Activated CD8-positive, alpha-beta memory T cell treated with anti-CD3 and anti-CD28 coated beads, Interleukin-2, amount 50 U/mL, for 24 hours (primary cell): ENCODE data around the gene CAPN11.

Experiments used
- DNase-seq: peaks from one replicate; pipeline ENCODE4 v3.0.0-alpha.2; 2020; ENCODE audit errors: extremely low read depth

Gene CAPN11

GRCh38 chr6:44158770-44159228 lies at the start of gene CAPN11:
Gene CAPN11 (plus strand): TSS chr6:44158820. CDS start chr6:44158849, 29 bp downstream.
- DNase-seq = no peak

- DNase-seq = no peak
These were observed 49.4 kb upstream of the CAPN11 start for GRCh38 chr6:44109212-44109611.

DNA sequence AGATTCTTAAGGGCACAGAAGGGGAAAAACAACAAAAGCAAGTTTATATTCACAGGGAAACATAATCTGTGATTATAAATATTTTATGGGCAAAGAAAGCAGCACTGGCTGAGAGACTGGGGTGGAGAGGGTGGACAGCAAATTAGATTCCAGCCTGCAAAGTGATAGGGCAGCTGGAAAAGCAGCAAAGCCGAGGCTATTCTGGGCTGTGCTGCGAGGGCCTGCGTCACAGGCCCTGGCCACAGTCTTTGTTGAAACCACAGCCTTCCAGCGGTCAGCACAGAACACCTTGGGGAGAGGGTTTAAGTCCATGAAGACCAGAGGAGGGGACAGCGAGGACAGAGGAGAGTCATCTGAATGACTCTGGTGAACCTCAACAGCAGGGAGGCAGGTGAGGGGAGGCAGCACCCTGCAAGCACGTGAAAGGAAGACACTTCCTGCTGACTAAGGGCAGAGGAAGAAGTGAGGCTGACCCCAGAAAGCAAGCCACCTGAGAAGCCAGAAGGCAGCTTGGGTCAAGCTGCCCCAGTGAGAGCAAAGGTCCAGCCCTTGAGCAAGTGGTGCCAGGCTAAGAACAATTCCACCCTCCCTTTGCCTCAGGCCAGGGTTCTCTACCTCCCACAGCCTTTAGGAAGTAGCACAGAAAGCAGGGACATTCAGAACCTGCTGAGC lies 48.5 kb upstream of the CAPN11 start:
- DNase-seq = no peak

DNA sequence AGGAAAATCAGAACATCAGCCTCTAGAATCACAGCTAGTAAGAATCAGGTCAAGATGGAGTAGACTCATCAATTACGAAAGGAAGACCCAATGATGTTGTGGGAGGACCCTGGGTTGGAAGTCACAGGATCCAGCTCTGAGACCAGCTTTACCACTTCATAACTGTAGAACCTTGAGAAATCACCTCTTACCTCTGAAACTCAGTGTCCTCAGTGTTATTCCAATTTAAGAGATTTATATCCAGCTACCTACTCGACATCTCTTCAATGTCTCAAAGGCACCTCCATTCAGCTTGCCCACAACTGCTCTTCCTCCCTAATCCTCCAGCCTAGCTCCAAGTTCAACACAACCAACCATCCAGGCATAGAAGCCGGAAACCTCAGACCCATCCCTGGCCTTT lies 47.7 kb upstream of the CAPN11 start:
- no peak for DNase-seq

DNA sequence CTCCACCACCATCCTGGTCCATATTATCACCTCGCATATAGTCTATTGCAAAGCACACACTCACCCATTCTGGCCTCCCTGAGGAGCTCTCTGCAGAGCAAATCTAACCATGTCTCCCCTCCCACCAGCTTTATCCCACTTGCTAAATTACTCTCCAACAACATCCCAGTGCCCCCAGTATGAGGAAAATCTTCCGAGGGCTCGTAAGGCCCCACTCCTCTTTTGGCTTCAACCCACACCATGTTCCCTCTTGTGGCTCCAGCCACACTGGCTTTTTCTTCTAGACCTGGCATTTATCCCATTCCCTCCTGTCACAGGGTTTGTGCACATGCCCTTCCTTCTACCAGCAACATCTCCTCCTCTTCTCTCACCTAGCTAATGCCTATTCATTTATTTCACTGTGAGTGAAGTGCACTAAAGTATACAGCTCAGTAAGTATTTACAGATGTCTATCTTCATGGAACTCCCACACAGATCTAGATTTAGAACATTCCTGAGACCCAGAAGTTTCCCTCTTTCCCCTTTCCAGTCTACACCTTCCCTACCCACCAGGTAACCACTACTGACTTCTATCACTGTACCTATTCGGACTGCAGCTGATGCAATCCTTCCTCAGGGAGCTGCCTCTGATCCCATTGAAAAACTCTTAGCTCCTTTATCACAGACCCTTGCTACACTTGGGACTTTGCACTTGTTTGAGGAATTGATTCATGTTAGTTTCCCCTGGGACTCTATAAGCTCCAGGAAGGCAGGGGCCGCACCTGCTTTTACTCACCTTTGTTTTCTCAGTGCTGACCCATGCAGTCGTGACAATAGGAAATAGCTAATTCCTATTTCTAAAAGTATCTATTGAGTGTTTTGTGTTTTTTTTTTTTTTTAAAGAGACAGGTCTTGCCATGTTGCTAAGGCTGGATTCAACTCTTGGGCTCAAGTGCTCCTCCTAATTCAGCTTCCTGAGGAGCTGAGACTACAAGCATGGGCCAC lies 46.9 kb upstream of the CAPN11 start:
- no peak for DNase-seq

DNA sequence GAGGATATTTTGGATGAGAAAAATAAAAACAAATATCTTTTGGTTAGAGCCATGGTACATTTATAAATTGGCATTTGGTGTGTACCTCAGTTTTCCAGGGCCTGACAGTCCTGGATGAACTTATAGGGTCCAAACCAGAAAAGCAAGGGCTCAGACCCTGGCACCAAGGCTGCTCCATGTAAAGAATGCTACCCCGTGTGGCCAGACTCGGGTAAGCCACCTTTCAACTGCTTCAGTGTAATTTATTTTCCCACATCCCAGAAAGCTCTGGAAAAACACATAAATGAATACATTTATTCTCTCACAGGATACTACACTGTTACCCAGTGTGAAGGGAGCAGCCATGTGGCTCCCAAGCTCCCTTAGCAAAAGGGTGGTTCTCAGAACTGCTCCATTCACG lies 45.2 kb upstream of the CAPN11 start:
- no peak for DNase-seq

DNA sequence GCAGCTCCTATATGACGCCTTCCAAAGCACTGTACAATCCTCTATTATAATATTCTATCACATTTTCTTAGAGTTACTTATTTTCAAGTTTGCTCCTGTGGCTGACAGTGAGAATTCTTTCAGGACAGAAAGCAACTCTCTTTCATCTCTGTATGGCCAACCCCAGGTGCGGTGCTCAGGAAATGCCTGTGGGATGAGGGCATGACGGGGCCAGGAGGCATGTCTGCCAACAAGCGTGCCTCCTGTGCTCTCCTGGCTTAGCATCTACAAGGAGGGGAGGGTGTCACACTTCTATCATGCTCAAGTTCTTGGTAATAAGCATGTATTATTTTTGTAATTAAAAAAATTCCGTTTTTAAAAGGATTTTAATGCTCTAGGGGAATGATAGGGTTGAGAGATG lies 42.8 kb upstream of the CAPN11 start:
- no peak for DNase-seq

DNA sequence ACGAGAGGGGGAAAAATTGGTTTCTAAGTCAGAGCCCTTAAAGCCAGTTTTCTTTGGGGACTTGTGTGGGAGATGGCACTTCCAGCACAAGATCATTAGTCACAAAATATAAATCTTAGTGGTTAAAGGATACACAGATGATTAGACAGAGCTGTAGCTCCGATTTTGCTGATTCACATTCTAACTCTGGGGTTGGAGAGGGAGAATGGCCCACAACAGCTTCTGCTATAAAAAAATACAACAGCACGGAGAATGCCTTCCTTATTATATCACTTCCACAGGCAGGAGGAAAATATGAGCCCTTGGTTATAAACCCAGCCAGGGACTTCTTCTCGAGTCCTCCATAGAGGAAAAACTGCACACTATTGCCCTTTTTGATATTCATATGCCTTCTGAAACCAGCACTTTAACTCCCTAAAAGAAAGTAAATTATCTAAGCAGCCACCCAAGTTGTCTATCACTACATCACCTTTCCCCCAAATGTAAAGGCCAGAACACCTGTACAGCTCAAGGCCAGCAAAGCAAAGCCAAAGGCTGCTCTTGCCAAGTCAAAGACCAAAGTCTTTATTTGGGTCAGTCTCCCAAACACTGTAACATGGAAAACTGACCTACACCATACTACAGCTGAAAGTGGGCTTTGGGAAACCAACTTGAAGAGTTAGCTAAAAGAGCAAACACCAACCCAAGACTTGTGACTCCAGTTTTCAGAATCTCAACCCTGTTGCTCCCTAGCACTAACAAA lies 41.8 kb upstream of the CAPN11 start:
- no peak for DNase-seq

DNA sequence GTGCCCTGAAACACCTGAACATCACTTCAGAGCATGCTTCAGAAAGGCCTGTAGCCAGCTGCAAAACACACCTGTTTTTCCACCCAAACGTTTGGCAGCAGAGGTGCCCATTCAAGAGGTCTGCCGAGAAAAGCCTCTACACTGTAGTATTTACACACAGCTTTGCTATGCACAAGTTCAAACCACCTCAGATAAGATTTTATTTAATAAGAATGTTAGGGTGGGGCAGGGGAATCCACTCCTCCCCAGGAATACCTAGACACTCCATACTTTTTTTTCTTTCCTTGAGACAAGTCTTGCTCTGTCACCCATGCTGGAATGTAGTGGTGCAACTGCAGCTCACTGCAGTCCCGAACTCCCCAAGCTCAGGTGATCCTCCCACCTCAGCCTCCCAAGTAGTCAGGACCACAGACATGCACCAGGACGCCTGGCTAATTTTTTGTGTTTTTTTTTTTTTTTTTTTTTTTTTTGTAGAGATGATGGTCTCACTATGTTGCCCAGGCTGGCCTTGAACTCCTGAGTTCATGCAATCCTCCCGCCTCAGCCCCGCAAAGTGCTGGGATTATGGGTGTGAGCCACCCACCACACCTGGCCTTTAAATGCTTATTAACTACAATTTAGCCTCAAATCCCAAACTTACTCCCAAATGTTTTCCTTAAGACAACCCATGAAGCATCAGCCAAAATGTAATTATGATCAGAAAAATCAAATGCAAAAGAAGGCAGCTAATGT lies 41.1 kb upstream of the CAPN11 start:
- no peak for DNase-seq

DNA sequence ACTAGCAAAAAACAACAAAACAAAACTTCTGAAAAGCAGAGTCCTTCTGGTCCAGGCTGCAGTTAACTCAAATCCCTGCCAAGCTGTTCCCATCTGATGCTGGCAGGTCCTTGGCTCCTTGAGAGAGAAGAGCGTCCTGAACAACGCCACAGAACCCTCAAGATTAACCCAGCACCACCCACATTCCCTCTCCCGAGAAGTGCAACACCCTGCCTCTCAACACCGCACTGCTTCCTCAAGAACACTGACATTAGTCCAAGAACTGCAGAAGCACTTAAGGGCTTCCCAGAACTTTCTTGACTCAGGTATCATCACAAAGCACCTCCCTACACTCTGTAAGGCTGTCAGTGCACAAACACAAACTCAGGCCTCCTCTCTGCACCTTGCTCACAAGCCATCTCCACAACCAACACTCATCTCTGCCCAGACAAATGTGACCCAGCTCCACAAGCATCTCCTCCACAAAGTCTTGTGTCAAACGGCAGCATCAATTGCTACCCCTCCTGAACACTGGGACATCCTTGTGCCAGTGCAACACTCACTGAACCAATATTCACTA lies 38.8 kb upstream of the CAPN11 start:
- no peak for DNase-seq

DNA sequence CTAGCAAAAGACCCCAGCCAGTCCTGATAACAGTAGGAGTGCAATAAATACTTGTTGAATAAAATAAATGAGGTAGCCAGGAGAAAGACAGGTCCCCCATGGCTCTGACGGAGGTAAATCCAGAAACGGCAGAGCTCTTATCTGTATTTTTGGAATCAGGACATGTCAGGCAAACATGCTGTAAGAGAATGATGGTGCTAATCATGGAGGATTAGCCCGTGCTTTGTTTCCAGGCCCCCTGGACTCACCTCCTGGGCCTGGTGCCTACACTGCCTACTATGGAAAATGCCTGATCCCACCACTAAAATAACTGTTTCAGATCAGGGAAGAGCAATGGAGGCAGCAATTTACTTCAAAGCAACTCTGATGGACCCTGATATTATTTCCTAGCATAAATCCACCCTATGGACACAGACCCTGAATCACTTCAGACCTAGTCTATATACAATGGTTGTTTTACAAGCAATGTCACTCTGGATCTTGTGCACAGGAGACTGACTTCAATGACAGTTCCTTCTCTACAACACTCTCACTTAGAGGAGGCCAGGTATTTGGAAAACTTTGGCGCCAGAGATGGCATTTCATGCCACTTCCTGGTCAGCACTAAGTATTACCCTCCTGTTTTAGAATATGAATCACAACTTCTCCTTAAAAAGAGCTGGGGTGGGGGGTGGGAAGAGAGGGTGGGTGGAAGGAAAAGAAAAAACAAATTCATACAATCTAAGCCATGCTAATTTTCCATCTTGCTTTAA lies 37.8 kb upstream of the CAPN11 start:
- DNase-seq = no peak

DNA sequence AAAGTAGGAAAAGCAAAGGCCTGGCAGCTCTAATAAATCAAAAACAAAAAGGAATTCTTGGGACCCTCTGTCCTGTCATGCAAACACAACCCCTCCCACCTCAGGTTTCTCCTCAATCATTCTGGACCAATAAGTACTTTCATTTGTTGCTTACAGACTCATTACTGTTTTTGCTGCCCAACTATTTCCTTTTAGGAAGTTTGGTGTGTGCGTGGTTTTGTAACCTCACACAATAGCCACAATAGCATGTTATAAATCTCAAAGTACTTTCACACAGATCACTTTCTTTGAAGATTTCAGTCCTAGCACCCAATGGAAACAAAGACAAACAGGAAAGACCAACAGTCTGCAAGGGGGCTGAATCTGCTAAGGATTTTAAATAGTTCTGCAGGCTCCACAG lies 35.8 kb upstream of the CAPN11 start:
- no peak for DNase-seq

GRCh38 chr6:44123544-44123943 lies 35.1 kb upstream of the CAPN11 start:
- DNase-seq = no peak

- DNase-seq = peak; percentile 78
These were observed 32.1 kb upstream of the CAPN11 start for GRCh38 chr6:44126320-44127149.

- DNase-seq = peak; percentile 63
These were observed 31.2 kb upstream of the CAPN11 start, which contains the start of the genes MRPL14 and TMEM63B for GRCh38 chr6:44127186-44128019. Gene MRPL14 (minus strand): TSS chr6:44127452. CDS start chr6:44116611, 10,841 bp downstream. Gene TMEM63B (plus strand): TSS chr6:44127554. CDS start chr6:44134585, 7,031 bp downstream.

DNA sequence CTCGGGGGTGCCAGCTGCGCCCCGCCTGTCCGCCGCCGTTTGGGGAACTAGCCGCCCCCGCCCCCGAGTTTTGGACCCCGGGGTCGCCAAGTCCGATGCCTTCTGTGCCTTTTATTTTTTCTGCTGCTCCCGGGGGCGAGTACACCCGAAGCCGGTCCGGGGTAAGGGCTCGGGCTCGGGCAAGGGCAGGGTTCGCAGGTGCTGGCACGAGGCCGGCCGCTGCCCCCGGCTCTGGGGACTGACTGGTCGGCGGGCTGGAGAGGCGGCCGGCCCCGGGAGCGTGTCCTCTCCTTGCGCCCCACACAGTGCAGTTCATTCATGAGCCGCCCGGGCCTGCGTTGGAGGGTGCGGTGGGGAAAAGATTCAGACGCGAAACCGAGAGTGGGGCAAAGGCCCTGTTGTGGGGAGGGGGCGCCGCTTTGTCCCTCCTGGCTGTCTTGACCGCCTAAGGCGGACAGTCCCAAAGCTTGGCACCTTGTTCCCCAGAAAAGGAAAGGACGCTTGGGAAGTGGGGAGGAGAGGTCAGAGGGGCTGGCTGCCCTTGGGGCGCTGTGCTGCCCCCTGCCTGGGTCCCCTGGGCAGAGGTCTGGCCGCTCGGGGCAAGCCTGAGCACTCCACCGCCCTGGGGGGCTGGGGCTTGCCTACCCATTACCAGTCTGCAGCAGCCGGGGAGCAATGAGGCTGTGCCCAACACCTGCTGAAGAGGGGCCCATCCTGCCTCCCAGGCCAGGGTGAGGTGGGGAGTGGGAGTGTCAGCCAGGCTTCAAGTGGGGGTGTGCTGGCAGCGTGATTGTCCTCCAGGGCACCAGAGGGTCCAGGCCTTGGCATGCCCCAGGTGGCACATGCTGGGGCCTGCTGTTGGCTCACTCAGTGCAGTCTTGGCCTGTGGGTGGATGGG lies 30.4 kb upstream of the CAPN11 start:
- no peak for DNase-seq

DNA sequence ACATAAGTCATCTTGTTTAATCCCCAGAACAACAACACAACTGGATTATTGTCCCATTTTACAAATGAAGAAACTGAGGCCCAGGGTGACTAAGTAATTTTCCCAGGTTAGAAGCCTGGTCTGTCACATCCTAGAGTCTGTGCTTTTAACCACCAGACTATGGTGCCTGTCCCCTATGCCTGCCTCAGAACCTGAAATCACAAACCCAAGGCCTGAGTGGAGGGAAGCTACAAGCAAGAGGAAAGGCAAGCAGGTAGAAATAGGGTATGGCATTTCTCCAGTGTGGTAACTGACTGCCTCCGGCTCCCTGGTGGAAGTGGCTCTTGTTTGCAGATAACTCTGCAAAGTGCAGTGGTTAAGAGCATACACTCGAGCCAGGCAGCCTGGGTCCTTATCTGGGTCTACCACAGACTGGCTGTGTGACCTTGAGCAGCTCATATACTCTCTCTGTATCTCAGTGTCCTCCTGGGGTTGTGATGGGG lies 28.7 kb upstream of the CAPN11 start:
- DNase-seq = no peak
